Erythroblast (primary cell): ENCODE results near the gene G0S2.

ENCODE experiments used
- GATA1 ChIP-seq: IDR thresholded peaks from 2 replicates; pipeline ENCODE4 v1.6.1; 2011; ENCODE audit warnings: low read depth, mild to moderate bottlenecking, control low read depth, low read length, moderate library complexity
- POLR2A ChIP-seq: IDR thresholded peaks from 2 replicates; pipeline ENCODE4 v1.6.1; 2011; ENCODE audit warnings: mild to moderate bottlenecking, low read length

GRCh38 chr1:209692745-209693504 is 17.7 kb downstream of the G0S2 start:
- TF ChIP-seq POLR2A (no peak), GATA1 (no peak)
